Measurements from ENCODE around the gene HMGB1.

The HMGB1 gene

GRCh38 chr13:30429721-30430694 is 35.7 kb downstream of the HMGB1 start:
- no peak for DNase-seq

- no peak for DNase-seq
Measured at GRCh38 chr13:30429235-30429634, 36.5 kb downstream of the HMGB1 start.

- DNase-seq = no peak
Measured at GRCh38 chr13:30423891-30424290, 41.8 kb downstream of the HMGB1 start.

GRCh38 chr13:30422054-30422839 is 43.5 kb downstream of the HMGB1 start, which contains the start of gene UBE2L5:
Gene UBE2L5 (plus strand): TSS chr13:30422493. CDS start chr13:30427991, 5,498 bp downstream.
- DNase-seq = peak; percentile 69

- peak; percentile 15 for DNase-seq
Measured at GRCh38 chr13:30421093-30422053, 44.4 kb downstream of the HMGB1 start.

GRCh38 chr13:30418717-30419459 is 46.8 kb downstream of the HMGB1 start:
- DNase-seq = no peak

- no peak for DNase-seq
Measured at GRCh38 chr13:30418075-30418716, 47.5 kb downstream of the HMGB1 start.

- DNase-seq = no peak
Measured at GRCh38 chr13:30416471-30416870, 49.3 kb downstream of the HMGB1 start.

GRCh38 chr13:30415430-30416030 is 50.2 kb downstream of the HMGB1 start:
- DNase-seq = no peak

GRCh38 chr13:30413842-30414241 is 51.9 kb downstream of the HMGB1 start:
- no peak for DNase-seq

- DNase-seq = no peak
Measured at GRCh38 chr13:30412346-30412745, 53.4 kb downstream of the HMGB1 start.

GRCh38 chr13:30410705-30411125 is 55.0 kb downstream of the HMGB1 start:
- DNase-seq = no peak

GRCh38 chr13:30409886-30410704 is 55.6 kb downstream of the HMGB1 start:
- no peak for DNase-seq

- DNase-seq = peak; percentile 85
Measured at GRCh38 chr13:30408319-30409101, 57.2 kb downstream of the HMGB1 start.

- DNase-seq = no peak
Measured at GRCh38 chr13:30406779-30407416, 58.8 kb downstream of the HMGB1 start.

All from central memory CD4-positive, alpha-beta T cell (primary cell).